Body of pancreas (tissue), 4 donors: Measurements from ENCODE around the gene AGRN.
"Not testable (repeated sequence)": the region's sequence is repeated elsewhere in the genome, so short reads cannot be mapped to it uniquely, and the experiment has no call there.

Experiments
- CTCF ChIP-seq, 7 experiments: fragments of 450-650 bp in 4 of 7; fragments of 200-600 bp in 3 of 7; sonication (generic) in 3 of 7; IDR thresholded peaks; one replicate each; pipeline ENCODE4 v1.5.1; 2016 to 2019; ENCODE audit warnings: antibody characterized with exemption in 7 of 7
- POLR2A ChIP-seq, 3 donors: fragments of 450-650 bp; IDR thresholded peaks; one replicate each; pipeline ENCODE4 v1.6.1; 2016; ENCODE audit warnings: antibody characterized with exemption in 3 of 3, mild to moderate bottlenecking in 2 of 3

GRCh38 chr1:991275-991674 is 28.6 kb upstream of the AGRN start:
- TF ChIP-seq CTCF, POLR2A (IDR thresholded peaks at IDR 0.05): not testable (repeated sequence)
